OCI-LY3 (cell line): ENCODE measurements around the gene ZSCAN5C.

ENCODE experiments used
- H2AFZ ChIP-seq: fragments of 200-600, 300-600 bp; shearing (Covaris generic); 2 replicates; pipeline ENCODE4 v1.6.0; 2014; ENCODE audit warnings: antibody characterized with exemption, low read depth, low read length
- H3K27ac ChIP-seq: fragments of 200-600, 300-600 bp; sonication (generic); 2 replicates; pipeline ENCODE4 v1.5.1; 2014; ENCODE audit warnings: mild to moderate bottlenecking, low read length, moderate library complexity, mixed read lengths
- H3K27me3 ChIP-seq: fragments of 200-600, 300-600 bp; sonication (generic); 2 replicates; pipeline ENCODE4 v1.6.1; 2014; ENCODE audit warnings: low read depth, low read length, mixed read lengths
- H3K36me3 ChIP-seq: fragments of 200-600, 300-600 bp; sonication (generic); replicated peaks from 2 replicates; pipeline ENCODE3; 2014; ENCODE audit warnings: low read depth, low read length, mixed read lengths
- H3K4me1 ChIP-seq: fragments of 300-600, 200-600 bp; sonication (generic); 2 replicates; pipeline ENCODE4 v1.6.1; 2014; ENCODE audit warnings: low read length, mixed read lengths
- H3K4me2 ChIP-seq: fragments of 200-600, 300-600 bp; sonication (generic); 2 replicates; pipeline ENCODE4 v1.6.1; 2014; ENCODE audit warnings: low read length, mixed read lengths
- H3K4me3 ChIP-seq: fragments of 300-600, 200-600 bp; sonication (generic); 2 replicates; pipeline ENCODE4 v1.5.1; 2014; ENCODE audit warnings: antibody characterized with exemption, mild to moderate bottlenecking, low read length, moderate library complexity
- H3K79me2 ChIP-seq: fragments of 300-600, 200-600 bp; shearing (Covaris generic); 2 replicates; pipeline ENCODE4 v1.6.1; 2014; ENCODE audit warnings: mild to moderate bottlenecking, low read length, mixed read lengths
- H3K9ac ChIP-seq: fragments of 300-600, 200-600 bp; shearing (Covaris generic); 2 replicates; pipeline ENCODE4 v1.6.0; 2014; ENCODE audit warnings: mild to moderate bottlenecking, low read length, moderate library complexity
- H3K9me3 ChIP-seq: fragments of 200-600, 300-600 bp; shearing (Covaris generic); 2 replicates; pipeline ENCODE4 v1.6.1; 2014; ENCODE audit warnings: low read length, mixed read lengths; ENCODE audit not compliant: insufficient read depth
- H4K20me1 ChIP-seq: fragments of 200-600, 300-600 bp; sonication (generic); 2 replicates; pipeline ENCODE4 v1.6.1; 2016; ENCODE audit warnings: low read length, mixed read lengths; ENCODE audit not compliant: insufficient read depth
- CTCF ChIP-seq: fragments of 200-600, 300-600 bp; sonication (generic); IDR thresholded peaks from 2 replicates; pipeline ENCODE4 v1.5.1; 2014; ENCODE audit warnings: antibody characterized with exemption, low read length, low read depth
- EZH2phosphoT487 ChIP-seq: fragments of 200-600 bp; shearing (Covaris generic); IDR thresholded peaks from 2 replicates; pipeline ENCODE4 v1.6.1; 2018; ENCODE audit warnings: antibody characterized with exemption, mixed run types, low read depth

The ZSCAN5C gene

GRCh38 chr19:56156768-56157167 lies 45.3 kb upstream of the ZSCAN5C start:
- no peak overlapping the region for H3K9ac ChIP-seq
- TF ChIP-seq CTCF (no peak), EZH2phosphoT487 (no peak)
- H3K4me2 ChIP-seq, result no peak overlapping the region
- no peak overlapping the region for H2AFZ ChIP-seq
- no peaks in the 10 kb centered on the region for H3K9me3 ChIP-seq
- peaks cover 62% of the 10 kb centered on the region for H3K36me3 ChIP-seq
- H3K4me3 ChIP-seq, result no peak overlapping the region
- no peaks in the 10 kb centered on the region for H3K27me3 ChIP-seq
- H4K20me1 ChIP-seq, result peaks cover 10% of the 10 kb centered on the region; the same call in 1 of the 2 replicates
- no peaks in the 10 kb centered on the region for H3K4me1 ChIP-seq
- H3K79me2 ChIP-seq, result peaks cover 14% of the 10 kb centered on the region
- H3K27ac ChIP-seq, result no peak overlapping the region

GRCh38 chr19:56158170-56158757 lies 43.8 kb upstream of the ZSCAN5C start:
- TF ChIP-seq CTCF, result no peak
- no peak for TF ChIP-seq EZH2phosphoT487
- Histone ChIP-seq H3K4me3 (no peak overlapping the region), H3K27me3 (no peaks in the 10 kb centered on the region), H3K4me2 (no peak overlapping the region), H3K9ac (no peak overlapping the region), H3K79me2 (peaks cover 2% of the 10 kb centered on the region; the same call in 1 of the 2 replicates), H3K9me3 (no peaks in the 10 kb centered on the region), H3K4me1 (peaks cover 5% of the 10 kb centered on the region; the same call in 1 of the 2 replicates), H3K27ac (no peak overlapping the region), H4K20me1 (0 out of 2 replicates have a peak, but pooled peaks cover under 1% of the 10 kb centered on the region), H2AFZ (no peak overlapping the region), H3K36me3 (peaks cover 66% of the 10 kb centered on the region)

GRCh38 chr19:56159009-56159559 lies 43.0 kb upstream of the ZSCAN5C start:
- H3K79me2 ChIP-seq, result no peaks in the 10 kb centered on the region
- H3K4me3 ChIP-seq, result no peak overlapping the region
- H4K20me1 ChIP-seq, result no peaks in the 10 kb centered on the region
- TF ChIP-seq CTCF (no peak), EZH2phosphoT487 (no peak)
- H3K9ac ChIP-seq, result no peak overlapping the region
- H3K36me3 ChIP-seq, result peaks cover 66% of the 10 kb centered on the region
- no peaks in the 10 kb centered on the region for H3K9me3 ChIP-seq
- peaks cover 5% of the 10 kb centered on the region; the same call in 1 of the 2 replicates for H3K4me1 ChIP-seq
- H3K27ac ChIP-seq, result no peak overlapping the region
- H2AFZ ChIP-seq, result no peak overlapping the region
- H3K27me3 ChIP-seq, result no peaks in the 10 kb centered on the region
- H3K4me2 ChIP-seq, result no peak overlapping the region

GRCh38 chr19:56159622-56160271 lies 42.3 kb upstream of the ZSCAN5C start:
- H3K9me3 ChIP-seq, result no peaks in the 10 kb centered on the region
- no peak overlapping the region for H3K9ac ChIP-seq
- H3K27ac ChIP-seq, result no peak overlapping the region
- no peak overlapping the region for H3K4me2 ChIP-seq
- H3K4me1 ChIP-seq, result peaks cover 5% of the 10 kb centered on the region; the same call in 1 of the 2 replicates
- H3K4me3 ChIP-seq, result no peak overlapping the region
- TF ChIP-seq EZH2phosphoT487, result no peak
- TF ChIP-seq CTCF, result no peak
- H3K79me2 ChIP-seq, result no peaks in the 10 kb centered on the region
- H2AFZ ChIP-seq, result no peak overlapping the region
- H3K27me3 ChIP-seq, result no peaks in the 10 kb centered on the region
- no peaks in the 10 kb centered on the region for H4K20me1 ChIP-seq
- H3K36me3 ChIP-seq, result peaks cover 65% of the 10 kb centered on the region
